Measurements from ENCODE around the gene TMOD3.

TMOD3 gene

DNA sequence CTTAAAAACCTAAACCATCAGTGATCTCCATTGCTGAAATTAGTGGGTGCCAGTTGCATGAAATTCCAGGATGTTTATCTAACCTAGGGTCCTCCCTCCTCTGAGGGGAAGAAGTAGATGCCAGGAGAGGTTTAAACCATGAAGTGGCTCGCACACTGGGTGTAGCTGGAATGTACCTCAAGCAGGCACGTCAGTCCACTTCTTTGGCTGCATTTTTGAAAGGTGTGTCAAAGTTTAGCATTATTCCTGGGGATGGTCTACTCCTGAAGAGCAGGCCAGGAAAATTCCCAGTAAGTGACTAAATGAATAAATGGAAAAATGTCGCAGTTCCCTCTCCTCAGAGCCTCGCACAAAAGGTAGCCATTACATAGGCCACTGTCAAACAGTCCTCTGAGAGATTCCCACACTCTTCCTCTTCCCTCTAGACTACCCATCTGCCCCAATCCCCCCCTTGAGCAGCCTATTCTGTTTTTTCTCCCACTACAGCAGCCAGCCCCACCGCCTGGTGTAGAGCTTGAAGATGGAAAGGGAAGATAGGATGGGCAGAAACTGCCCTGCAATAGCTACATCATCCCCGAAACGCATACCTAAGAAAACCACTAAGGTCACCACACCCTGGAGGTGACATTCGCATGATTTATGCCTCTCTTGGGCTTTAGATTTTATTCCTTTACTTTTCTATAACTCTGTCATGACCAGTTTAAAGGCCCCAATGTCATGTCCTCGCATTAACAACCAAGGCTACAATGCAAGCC lies 655 bp upstream of the TMOD3 start:
- DNase-seq = no peak

DNA sequence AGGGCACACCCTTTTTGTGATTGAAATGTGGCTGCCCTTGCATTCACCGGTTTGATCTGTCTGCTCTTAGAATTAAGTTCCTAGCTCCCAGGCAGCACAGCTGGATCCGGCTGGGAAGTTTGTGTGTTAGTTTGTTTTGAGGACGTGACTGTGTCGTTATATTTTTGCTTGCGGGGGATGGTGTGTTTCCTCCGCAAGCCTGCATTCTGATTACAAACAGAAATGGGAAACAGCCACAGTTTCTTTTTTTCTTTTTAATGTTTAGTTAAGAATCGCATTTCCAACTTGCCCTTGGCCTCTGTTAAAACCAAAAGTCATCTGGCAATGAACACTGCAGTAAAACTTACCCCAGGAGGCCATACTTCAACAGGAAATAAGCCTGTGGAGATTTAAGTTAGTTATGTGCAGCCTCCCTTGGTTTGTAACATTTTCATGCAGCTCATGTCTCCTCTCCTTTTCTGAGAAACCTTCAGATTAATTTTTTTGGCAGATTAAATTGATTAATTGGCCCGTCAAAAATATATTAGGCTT lies 888 bp downstream of the TMOD3 start:
- DNase-seq = no peak

DNA sequence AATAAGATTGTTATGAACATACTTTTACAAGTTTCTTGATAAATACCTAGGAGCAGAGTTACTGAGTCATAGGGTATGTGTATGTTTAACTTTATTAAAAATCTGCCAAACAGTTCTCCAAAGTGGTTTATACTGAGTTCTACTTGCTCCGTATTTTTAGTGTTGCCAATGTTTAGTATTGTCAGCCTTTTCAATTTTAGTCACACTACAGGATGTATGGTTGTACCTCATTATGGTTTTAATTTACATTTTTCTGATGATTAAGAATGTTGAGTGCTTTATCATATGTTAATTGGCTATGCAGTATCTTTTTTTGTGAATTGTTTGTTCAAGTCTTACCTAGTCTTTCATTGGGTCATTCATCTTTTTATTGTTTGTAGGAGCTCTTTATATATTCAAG lies 4.3 kb downstream of the TMOD3 start:
- DNase-seq = no peak

- no peak for DNase-seq
These were observed 8.4 kb downstream of the TMOD3 start for GRCh38 chr15:51837792-51838251.

DNA sequence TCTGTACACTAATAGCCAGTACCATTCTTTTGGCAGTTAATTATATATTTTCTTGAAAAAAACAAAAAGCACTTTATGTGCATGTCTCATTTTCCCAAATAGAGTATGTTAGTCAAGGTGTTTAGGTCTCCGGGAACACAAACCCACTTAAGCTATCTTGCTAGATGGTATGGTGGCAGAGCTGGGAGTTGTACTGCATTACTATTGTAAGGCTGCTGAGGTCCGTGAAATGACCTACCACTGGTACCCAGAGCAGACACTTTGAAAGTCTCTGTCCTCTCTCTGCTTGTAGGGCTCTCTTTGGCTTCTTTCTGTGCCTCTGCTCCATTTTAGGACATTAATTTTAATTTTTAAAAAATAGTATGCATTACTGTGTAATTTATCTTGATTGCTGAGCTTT lies 8.8 kb downstream of the TMOD3 start:
- DNase-seq = no peak

DNA sequence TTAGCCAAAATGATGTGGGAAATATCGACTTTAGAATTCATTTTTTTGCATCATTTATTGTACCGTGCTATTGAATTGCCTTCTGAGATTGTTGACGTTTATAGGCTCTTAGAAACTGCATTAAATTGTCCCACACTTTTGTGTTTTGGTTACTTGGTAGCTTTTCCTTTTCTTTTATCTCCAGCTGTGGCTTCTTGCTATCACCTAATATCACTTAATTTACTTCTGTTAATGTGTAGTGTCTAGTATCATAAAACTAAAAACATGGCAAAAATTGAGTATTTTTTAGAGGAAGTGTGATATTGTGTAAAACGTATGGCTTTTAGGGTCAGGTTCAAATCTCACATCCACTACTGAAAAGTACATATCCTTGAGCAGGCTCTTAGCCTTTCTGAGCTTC lies 11.2 kb downstream of the TMOD3 start:
- no peak for DNase-seq

GRCh38 chr15:51841406-51842040 lies 12.1 kb downstream of the TMOD3 start:
- DNase-seq = no peak

- DNase-seq = no peak
These were observed 12.8 kb downstream of the TMOD3 start for GRCh38 chr15:51842265-51842664.

- no peak for DNase-seq
These were observed 13.6 kb downstream of the TMOD3 start for GRCh38 chr15:51842852-51843737.

DNA sequence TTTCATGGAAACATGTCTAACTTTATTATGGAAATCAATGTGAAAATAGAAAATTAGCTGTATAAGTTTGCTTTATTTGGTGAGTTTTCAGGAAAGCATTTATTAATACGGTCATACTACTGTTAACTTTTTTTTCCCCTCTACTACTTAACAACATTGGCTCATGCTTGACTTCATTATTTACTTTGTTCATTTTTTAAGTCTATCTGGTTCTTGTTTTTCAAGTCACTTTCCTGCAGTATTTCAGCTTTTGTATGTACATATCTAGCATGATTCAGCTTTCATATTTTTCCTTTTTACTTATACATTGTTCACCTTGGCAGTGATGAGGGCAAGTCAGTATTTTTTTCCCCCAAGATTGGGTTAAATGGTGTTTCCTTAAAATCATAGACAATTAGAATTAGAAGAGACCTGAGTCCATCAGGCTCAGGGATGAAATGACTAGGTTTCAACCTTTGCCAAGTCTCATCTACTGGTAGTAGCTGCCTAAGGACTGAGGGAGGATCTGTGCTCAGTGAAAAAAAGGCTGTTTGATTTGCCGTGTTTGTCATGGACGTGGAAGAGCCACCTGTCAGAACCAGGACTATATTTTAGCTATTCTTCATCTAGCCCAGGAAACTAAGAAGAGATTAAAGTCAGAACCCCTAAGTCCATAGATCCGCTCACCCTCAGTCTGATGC lies 15.4 kb downstream of the TMOD3 start:
- no peak for DNase-seq

- no peak for DNase-seq
These were observed 16.6 kb downstream of the TMOD3 start for GRCh38 chr15:51846066-51846462.

DNA sequence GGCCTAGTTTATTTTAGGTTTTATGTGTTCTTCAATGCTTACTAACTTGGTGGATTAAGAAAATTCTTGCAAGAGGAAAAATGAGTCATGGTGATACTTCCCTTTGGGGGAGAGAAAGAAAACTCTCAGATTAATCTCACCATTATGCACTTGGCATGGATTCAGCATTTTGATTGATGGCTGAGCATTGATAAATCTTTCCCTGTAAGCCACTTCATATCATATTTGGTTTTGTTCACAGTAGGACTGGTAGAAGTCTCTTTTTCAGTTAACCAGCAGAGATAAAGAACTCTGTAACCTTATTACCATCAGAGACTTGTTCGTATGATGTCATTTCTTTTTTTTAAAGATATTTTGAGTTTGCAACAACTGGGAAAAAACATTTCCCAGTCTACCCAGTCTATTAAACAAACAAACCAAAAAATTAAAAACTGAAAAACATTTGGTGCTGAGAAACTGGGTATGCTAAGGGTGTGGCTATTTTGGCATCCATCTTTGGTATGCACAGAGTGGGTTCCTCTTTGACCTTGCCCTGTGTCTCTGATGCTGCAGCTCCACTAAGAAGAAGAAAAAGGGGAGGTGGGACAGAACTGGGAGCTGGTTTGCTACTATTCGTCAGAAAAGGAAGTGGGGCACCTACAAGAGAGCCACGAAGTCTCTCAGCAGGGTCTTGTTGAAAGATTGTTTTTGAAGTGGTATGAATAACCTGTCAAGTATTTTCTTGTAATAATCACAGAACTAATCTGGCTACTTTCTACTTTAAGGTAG lies 17.2 kb downstream of the TMOD3 start:
- no peak for DNase-seq

DNA sequence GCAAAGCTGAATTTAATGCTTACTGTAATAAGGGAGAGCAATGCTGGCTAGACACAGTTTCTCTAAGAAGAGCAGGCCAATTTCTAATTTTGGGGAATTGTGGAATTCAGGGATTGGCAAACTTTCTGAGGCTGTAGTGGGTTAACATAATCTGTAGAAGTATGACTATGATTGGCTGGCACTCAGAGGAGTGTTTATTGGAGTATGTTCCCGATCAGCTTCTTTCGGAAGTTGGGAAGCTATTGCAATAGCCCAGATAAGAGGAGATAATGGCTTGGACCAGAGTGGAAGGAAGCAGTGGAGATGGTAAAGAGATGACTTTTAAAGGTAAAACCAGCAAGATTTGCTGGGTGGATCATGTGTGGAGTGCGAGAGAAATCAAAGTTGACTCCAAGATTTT lies 19.4 kb downstream of the TMOD3 start:
- DNase-seq = no peak

- no peak for DNase-seq
These were observed 20.4 kb downstream of the TMOD3 start for GRCh38 chr15:51849860-51850259.

DNA sequence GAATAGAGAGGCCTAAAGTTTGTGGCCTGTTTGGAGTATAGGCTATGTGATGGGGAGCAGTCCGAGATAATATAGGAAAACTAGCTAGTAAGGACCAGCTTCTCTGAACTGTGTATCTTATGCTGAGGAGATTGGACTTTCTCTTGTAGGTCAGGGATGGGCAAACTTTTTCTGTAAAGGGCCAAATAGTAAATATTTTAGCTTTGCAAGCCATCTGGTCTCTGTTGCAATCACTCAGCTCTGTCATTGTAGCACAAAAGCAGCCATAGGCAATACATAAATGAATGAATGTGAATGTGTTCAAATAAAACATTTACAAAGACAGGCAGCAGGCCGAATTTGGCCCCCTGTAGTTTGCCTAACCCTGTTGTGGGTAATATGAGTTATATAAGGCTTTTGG lies 24.5 kb downstream of the TMOD3 start:
- DNase-seq = no peak

- DNase-seq = no peak
These were observed 26.2 kb downstream of the TMOD3 start for GRCh38 chr15:51855612-51856011.

DNA sequence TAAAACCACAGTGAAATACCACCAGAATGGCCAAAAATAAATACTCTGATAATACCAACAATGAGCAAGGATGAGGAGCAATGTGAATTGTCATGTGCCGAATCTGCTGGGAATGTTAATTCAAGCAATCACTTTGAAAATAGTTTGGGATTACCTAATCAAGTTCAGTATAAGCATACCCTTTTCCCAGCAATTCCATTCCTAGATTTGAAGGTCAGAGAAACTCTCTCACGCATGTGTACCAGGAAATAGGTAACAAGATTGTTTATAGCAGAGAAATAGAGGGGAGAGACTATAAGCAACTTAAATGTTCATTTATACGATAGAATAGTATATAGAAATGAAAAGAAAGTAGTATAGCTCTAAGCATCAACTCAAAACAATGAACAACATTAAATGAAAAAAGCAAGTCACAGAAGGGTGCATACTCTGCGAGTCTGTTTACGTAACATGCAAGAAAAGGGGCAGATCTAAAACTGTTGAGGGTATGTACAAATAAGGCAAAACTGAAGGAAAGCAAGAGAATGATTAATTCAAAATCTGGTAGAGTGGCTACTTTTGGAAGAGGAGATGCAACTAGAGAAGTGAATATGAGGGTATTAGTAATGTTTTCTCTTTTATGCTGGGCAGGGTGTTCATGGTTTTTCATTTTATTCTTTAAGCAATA lies 27.4 kb downstream of the TMOD3 start:
- DNase-seq = no peak

DNA sequence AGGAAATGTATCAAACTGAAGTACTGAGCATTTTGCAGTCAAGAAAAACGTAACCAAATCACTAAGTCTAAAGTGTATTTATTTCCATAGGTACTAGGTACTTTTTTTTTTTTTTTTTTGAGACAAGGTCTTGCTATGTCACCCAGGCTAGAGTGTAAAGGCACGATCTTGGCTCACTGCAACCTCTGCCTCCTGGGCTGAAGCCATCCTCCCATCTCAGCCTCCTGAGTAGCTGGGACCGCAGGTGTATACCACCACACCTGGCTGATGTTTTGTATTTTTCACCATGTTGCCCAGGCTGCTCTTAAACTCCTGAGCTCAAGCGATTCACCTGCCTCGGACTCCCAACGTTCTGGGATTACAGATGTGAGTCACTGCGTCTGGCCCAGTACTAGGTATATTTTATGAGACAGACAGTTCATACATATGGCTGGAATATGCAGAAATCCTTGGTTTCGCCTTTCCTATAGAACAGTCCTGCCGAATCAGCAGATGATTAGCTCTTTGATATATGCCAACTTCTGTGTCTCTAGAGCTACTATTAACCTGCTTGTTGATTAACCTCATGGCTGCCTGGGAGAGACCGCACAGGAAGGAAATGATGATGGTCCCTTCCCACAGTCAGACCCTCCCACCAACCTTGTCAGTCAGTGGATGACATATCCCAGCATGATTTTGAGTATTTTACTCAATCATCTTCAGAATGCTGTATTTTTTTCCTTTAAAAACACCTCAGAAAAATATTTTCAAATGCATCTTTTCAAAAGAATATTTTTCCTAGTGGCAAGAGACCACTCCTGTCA lies 32.3 kb downstream of the TMOD3 start:
- no peak for DNase-seq

- DNase-seq = no peak
These were observed 33.7 kb downstream of the TMOD3 start for GRCh38 chr15:51863131-51863530.

DNA sequence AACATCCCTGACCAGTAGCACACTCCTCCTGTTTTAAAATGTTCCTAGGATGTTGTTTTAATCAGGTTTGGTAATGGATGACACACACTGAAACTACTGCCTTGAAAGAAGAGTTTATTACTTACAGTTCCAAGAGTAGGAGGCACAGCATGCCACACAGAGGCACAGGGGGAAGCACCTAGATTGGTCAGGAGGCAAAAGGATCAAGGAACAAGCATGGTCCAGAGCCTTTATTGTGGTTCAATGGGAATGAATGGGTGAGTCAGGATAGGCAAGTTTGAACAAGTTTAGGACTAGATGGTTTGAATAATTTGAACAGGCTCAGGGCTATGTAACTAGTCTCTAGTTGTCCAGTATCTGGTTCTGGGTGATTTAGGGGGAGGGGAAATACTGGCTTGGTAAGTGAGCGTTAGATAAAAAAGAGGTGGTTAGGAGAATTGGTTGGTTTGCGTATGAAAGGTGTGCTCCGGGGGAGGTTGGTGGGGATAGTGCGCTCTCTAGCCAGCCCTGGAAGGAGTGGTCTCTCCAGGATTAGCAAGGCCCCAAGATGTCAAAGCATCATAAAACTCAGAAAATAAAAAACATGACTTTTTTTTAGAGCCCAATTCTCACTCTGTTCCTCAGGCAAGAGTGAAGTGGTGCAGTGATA lies 35.1 kb downstream of the TMOD3 start:
- DNase-seq = no peak
